B cell (primary cell): Measurements from ENCODE around the gene EBPL. TPM values are rescaled to one million over a fixed set of nuclear protein-coding genes. Genes with fewer than 3 reads are reported as not detected.

Experiments
- ATAC-seq: fragments of 200-7000 bp; cut with Tn5 transposase; one replicate; pipeline ENCODE4 v1.10.0; 2021; ENCODE audit warnings: low read depth, mild to moderate bottlenecking, moderate number of reproducible peaks, moderate library complexity
- CTCF ChIA-PET: fragments of 350-600 bp; sonication (Branson Sonifier 250); formaldehyde crosslinking; loops from one replicate; lab custom pipeline; 2021; ENCODE audit warnings: antibody characterized with exemption, inconsistent platforms; lab: Charles Lee
- POLR2A ChIA-PET: fragments of 350-600 bp; sonication (Branson Sonifier 250); formaldehyde crosslinking; loops from one replicate; lab custom pipeline; 2021; ENCODE audit warnings: antibody characterized with exemption; lab: Charles Lee
- DNase-seq: peaks from one replicate; pipeline ENCODE4 v3.0.0; 2013
- H2AFZ ChIP-seq: 2 replicates; pipeline ENCODE4 v1.6.1; 2012; ENCODE audit warnings: mild to moderate bottlenecking, low read depth, low read length; ENCODE audit not compliant: insufficient read depth, poor library complexity, severe bottlenecking
- H3K27ac ChIP-seq, 2 donors: 1 replicate in 1 of 2; 2 replicates in 1 of 2; pipeline ENCODE4 v1.5.1; 2012 to 2013; ENCODE audit warnings: low read length in 2 of 2, mild to moderate bottlenecking in 2 of 2, moderate library complexity in 1 of 2
- H3K27me3 ChIP-seq, 4 experiments: fragments of 200-600 bp in 1 of 4; sonication (generic) in 1 of 4; replicated peaks in 1 of 4; 1 replicate in 2 of 4; 2 replicates in 2 of 4; pipeline versions ENCODE4 v1.6.1 to v1.7.0; 2013 to 2016; ENCODE audit warnings: low read length in 3 of 4, mild to moderate bottlenecking in 2 of 4, mixed read lengths in 1 of 4, moderate library complexity in 1 of 4; ENCODE audit not compliant: insufficient read depth in 4 of 4, control insufficient read depth in 3 of 4; ENCODE audit errors: control extremely low read depth in 1 of 4
- H3K36me3 ChIP-seq, 2 experiments: replicated peaks in 1 of 2; 1 replicate in 1 of 2; 2 replicates in 1 of 2; pipeline versions ENCODE4 v1.6.1 to v1.7.1; 2013; ENCODE audit warnings: low read length in 1 of 2; ENCODE audit not compliant: insufficient read depth in 2 of 2, control insufficient read depth in 1 of 2; ENCODE audit errors: control extremely low read depth in 1 of 2, extremely low read depth in 1 of 2
- H3K4me1 ChIP-seq, 2 donors: fragments of 200-600 bp in 1 of 2; sonication (generic) in 1 of 2; 1 replicate in 1 of 2; 2 replicates in 1 of 2; pipeline versions ENCODE4 v1.5.1 to v1.6.1; 2013 to 2017; ENCODE audit warnings: low read length in 2 of 2; ENCODE audit not compliant: control insufficient read depth in 2 of 2, insufficient read depth in 2 of 2
- H3K4me2 ChIP-seq: replicated peaks from 2 replicates; pipeline ENCODE3; 2012; ENCODE audit warnings: mild to moderate bottlenecking, low read depth, low read length; ENCODE audit not compliant: poor library complexity, severe bottlenecking
- H3K4me3 ChIP-seq, 5 experiments: fragments of 200-600 bp in 1 of 5; sonication (generic) in 1 of 5; 1 replicate in 3 of 5; 2 replicates in 2 of 5; pipeline versions ENCODE4 v1.5.1 to v1.7.0; 2011 to 2016; ENCODE audit warnings: low read length in 4 of 5, mild to moderate bottlenecking in 4 of 5, low read depth in 2 of 5, control low read depth in 1 of 5, moderate library complexity in 1 of 5; ENCODE audit not compliant: insufficient read depth in 1 of 5; ENCODE audit errors: control extremely low read depth in 1 of 5, extremely low read depth in 1 of 5
- H3K79me2 ChIP-seq: fragments of 200-600 bp; sonication (generic); one replicate; pipeline ENCODE4 v1.6.0; 2016; ENCODE audit warnings: low read length; ENCODE audit not compliant: control insufficient read depth, insufficient read depth
- H3K9ac ChIP-seq: fragments of 200-600 bp; sonication (generic); 2 replicates; pipeline ENCODE4 v1.6.1; 2017; ENCODE audit warnings: mild to moderate bottlenecking, low read length, moderate library complexity
- H3K9me3 ChIP-seq, 3 donors: one replicate each; pipeline versions ENCODE4 v1.6.1 to v1.7.1; 2013; ENCODE audit warnings: low read length in 2 of 3; ENCODE audit not compliant: control insufficient read depth in 2 of 3, insufficient read depth in 1 of 3; ENCODE audit errors: control extremely low read depth in 1 of 3
- H4K20me1 ChIP-seq: 2 replicates; pipeline ENCODE4 v1.6.0; 2012; ENCODE audit warnings: mild to moderate bottlenecking, low read length; ENCODE audit not compliant: insufficient read depth, control insufficient read depth, poor library complexity, severe bottlenecking
- H3K27ac Mint-ChIP-seq: one replicate; pipeline ENCODE4 v1.8.0; 2021; ENCODE audit warnings: mixed read lengths
- H3K27me3 Mint-ChIP-seq: one replicate; pipeline ENCODE4 v1.8.0; 2021; ENCODE audit warnings: mixed read lengths
- H3K4me1 Mint-ChIP-seq: one replicate; pipeline ENCODE4 v1.8.0; 2021; ENCODE audit warnings: mixed read lengths
- H3K4me3 Mint-ChIP-seq: one replicate; pipeline ENCODE4 v1.8.0; 2021; ENCODE audit warnings: mixed read lengths
- H3K9me3 Mint-ChIP-seq: one replicate; pipeline ENCODE4 v1.8.0; 2022; ENCODE audit warnings: mixed read lengths; ENCODE audit not compliant: insufficient read depth
- EZH2 ChIP-seq: IDR thresholded peaks from 2 replicates; pipeline ENCODE4 v1.6.1; 2012; ENCODE audit warnings: borderline replicate concordance, low read depth, mild to moderate bottlenecking, moderate library complexity, low read length; ENCODE audit not compliant: insufficient read depth, poor library complexity, severe bottlenecking
- WGBS: methylation state at CpG from one replicate; pipeline ENCODE4 v1.1.5; 2013; ENCODE audit warnings: missing lambda C conversion rate; ENCODE audit not compliant: insufficient coverage; 5-methylcytosine and 5-hydroxymethylcytosine counted together
- intact Hi-C: fragments of 100-400 bp; cut with micrococcal nuclease; formaldehyde crosslinking; loops from one replicate; pipeline ENCODE4 v1.10.0; 2022
- polyA plus RNA-seq: library from polyadenylated mRNA; depleted of rRNA; stranded (reverse); fragments of >200 nt; gene quantifications from 2 replicates; pipeline ENCODE4 v1.2.3, GENCODE V29; 2012
- total RNA-seq, 2 donors: library from RNA; stranded (reverse); fragments of 120-200 nt in 1 of 2; gene quantifications; 1 replicate in 1 of 2; 2 replicates in 1 of 2; pipeline versions ENCODE4 v1.2.3 to v1.2.4, GENCODE V29; 2013 to 2022
- TF ChIP-seq, protein P1 (sequence below): fragments of 200-600 bp; IDR thresholded peaks from one replicate; pipeline ENCODE4 v1.8.0; 2022; ENCODE audit warnings: antibody characterized with exemption, mild to moderate bottlenecking

Gene EBPL
- total and polyA plus RNA-seq, 2 donors (not counting 1 experiment from before 2014, with no cell fraction given): 16.0 to 20.1 TPM

DNA sequence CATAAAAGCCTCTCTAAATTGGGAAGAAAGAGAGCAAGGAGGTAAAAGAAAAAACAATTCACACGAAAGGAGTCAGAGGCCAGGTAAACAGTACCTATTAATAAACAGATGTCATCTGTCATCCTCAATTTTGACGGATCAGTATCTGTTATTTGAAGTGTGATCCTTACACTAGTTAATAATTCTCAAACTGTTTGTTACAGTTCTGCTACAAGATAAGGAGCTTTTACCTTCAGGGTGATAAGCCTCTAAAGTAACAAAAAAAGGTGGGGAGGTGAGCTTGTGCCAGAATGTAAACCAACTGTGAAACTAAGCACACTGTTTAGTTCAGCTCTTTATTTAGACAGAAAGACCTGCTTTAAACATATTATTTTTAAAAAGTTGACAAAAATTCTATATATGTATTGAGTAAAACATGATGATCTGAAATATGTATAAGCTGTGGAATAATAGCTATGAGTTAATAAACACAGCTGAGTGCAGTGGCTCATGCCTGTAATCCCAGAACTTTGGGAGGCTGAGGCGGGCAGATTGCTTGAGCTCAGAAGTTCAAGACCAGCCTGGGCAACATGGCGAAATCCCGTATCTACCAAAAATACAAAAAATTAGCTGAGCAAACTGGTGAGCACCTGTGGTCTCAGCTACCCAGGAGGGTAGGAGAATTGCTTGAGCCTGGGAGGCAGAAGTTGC is 48.4 kb upstream of the EBPL start:
- H3K36me3 ChIP-seq: peaks cover 9 to 13% of the 10 kb centered on the region in 2 experiments
- Mint-ChIP-seq H3K4me3 (no peak overlapping the region), H3K9me3 (no peaks in the 10 kb centered on the region), H3K4me1 (peaks cover 7% of the 10 kb centered on the region), H3K27ac (no peak overlapping the region), H3K27me3 (no peaks in the 10 kb centered on the region)
- intact Hi-C loops: no loop called here
- ATAC-seq (no peak), DNase-seq (no peak)
- H2AFZ ChIP-seq: no peak overlapping the region
- ChIA-PET CTCF (interaction anchor here (0.7 kb wide), 1 partner anchor 12 kb away, joined by 4 read pairs; no protein-coding TSS in a partner anchor), POLR2A (no interaction called here)
- TF ChIP-seq, protein P1, sequence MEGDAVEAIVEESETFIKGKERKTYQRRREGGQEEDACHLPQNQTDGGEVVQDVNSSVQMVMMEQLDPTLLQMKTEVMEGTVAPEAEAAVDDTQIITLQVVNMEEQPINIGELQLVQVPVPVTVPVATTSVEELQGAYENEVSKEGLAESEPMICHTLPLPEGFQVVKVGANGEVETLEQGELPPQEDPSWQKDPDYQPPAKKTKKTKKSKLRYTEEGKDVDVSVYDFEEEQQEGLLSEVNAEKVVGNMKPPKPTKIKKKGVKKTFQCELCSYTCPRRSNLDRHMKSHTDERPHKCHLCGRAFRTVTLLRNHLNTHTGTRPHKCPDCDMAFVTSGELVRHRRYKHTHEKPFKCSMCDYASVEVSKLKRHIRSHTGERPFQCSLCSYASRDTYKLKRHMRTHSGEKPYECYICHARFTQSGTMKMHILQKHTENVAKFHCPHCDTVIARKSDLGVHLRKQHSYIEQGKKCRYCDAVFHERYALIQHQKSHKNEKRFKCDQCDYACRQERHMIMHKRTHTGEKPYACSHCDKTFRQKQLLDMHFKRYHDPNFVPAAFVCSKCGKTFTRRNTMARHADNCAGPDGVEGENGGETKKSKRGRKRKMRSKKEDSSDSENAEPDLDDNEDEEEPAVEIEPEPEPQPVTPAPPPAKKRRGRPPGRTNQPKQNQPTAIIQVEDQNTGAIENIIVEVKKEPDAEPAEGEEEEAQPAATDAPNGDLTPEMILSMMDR: no peak
- TF ChIP-seq EZH2: no peak
- no peak overlapping the region for H3K9ac ChIP-seq
- no peak overlapping the region for H3K4me3 ChIP-seq
- H3K4me1 ChIP-seq: no peaks in the 10 kb centered on the region
- no peaks in the 10 kb centered on the region for H4K20me1 ChIP-seq
- H3K27ac ChIP-seq: no peak overlapping the region
- no peaks in the 10 kb centered on the region for H3K27me3 ChIP-seq
- WGBS: no CpG with 5 or more reads among the region's 5 CpGs
- no peaks in the 10 kb centered on the region for H3K79me2 ChIP-seq
- H3K9me3 ChIP-seq: no peaks in the 10 kb centered on the region
- H3K4me2 ChIP-seq: no peak overlapping the region

DNA sequence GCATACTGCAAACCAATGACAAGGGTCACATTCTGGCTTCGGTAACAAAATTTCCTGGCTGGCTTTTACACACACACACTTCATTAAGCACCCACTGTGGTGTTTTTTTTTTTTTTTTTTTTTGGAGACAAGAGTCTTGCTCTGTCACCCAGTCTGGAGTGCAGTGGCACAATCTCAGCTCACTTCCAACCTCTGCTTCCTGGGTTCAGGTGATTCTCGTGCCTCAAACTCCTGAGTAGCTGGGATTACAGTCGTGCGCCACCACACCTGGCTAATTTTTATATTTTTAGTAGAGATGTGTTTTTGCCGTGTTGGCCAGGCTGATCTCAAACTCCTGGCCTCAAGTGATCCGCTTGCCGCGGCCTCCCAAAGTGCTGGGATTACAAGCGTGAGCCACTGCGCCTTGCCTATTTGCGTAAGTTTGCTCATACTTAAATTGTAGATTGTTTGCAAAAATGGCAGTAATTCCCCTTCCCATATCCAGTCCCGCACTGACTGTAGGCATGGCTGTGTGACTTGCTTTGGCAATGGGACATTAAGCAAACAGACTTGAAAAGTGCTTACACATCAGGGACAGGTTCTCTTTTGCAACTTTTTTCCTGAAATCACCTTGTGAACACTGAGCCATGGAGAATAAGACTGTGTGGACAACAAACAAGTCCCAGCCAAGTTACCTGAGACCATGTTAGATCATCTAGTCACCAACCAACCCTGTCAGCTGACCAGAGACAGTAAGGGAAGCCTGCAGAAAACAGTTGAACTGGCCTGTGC is 42.1 kb upstream of the EBPL start:
- H4K20me1 ChIP-seq: no peaks in the 10 kb centered on the region
- no peaks in the 10 kb centered on the region for H3K9me3 Mint-ChIP-seq
- no peak for TF ChIP-seq EZH2
- TF ChIP-seq, protein P1: no peak
- WGBS: 100% methylated on average over 1 of the region's 12 CpGs
- intact Hi-C loops: no loop called here
- H3K79me2 ChIP-seq: no peaks in the 10 kb centered on the region
- H2AFZ ChIP-seq: no peak overlapping the region
- no peak for ATAC-seq
- no peaks in the 10 kb centered on the region for H3K27me3 Mint-ChIP-seq
- H3K27ac ChIP-seq: no peak overlapping the region
- no peak overlapping the region for H3K4me3 Mint-ChIP-seq
- H3K36me3 ChIP-seq: peaks cover 2 to 6% of the 10 kb centered on the region in 2 experiments
- H3K27me3 ChIP-seq: no peaks in the 10 kb centered on the region
- ChIA-PET POLR2A (no interaction called here), CTCF (interaction anchor here (0.7 kb wide), 1 partner anchor 994 kb away, joined by 3 read pairs; no protein-coding TSS in a partner anchor)
- H3K4me1 Mint-ChIP-seq: no peaks in the 10 kb centered on the region
- H3K4me1 ChIP-seq: no peaks in the 10 kb centered on the region
- DNase-seq: no peak
- H3K27ac Mint-ChIP-seq: no peak overlapping the region
- H3K4me3 ChIP-seq: no peak overlapping the region
- no peak overlapping the region for H3K4me2 ChIP-seq
- H3K9me3 ChIP-seq: no peaks in the 10 kb centered on the region
- no peak overlapping the region for H3K9ac ChIP-seq
